Measurements from ENCODE around the gene CORO6. TPM values are rescaled to one million over a fixed set of nuclear protein-coding genes. Genes with fewer than 3 reads are reported as not detected.

Gene CORO6
- total RNA-seq, 1 experiment from 2014 or later = 9.7 TPM

GRCh38 chr17:29568331-29569244 is 54.1 kb downstream of the CORO6 start, which contains the start of gene TP53I13:
TSS of gene TP53I13 (plus strand) at chr17:29568701. CDS start at chr17:29568759, 58 bp downstream.
- ATAC-seq (peak; percentile 73), DNase-seq (ENCODE audit: low read depth, low spot score) (no peak)
- Histone ChIP-seq H3K36me3 (ENCODE audit: control insufficient read depth, insufficient read depth, low read length) (no peaks in the 10 kb centered on the region), H3K4me3 (ENCODE audit: low read depth in 2 of 2, low read length in 2 of 2) (peak within 1 kb of the TSS; percentile 81 to 88), H3K4me1 (ENCODE audit: control insufficient read depth, insufficient read depth, low read length) (peaks cover 14% of the 10 kb centered on the region), H3K9me3 (ENCODE audit: control insufficient read depth, insufficient read depth, low read depth, low read length) (no peaks in the 10 kb centered on the region), H3K27ac (ENCODE audit: low read length) (peak within 1 kb of the TSS; percentile 92), H3K27me3 (ENCODE audit: control insufficient read depth, insufficient read depth, low read length) (no peaks in the 10 kb centered on the region)
- ChIA-PET CTCF (interaction anchor here (0.7 kb wide), 1 partner anchor 12 kb away, joined by 5 read pairs; no protein-coding TSS in a partner anchor), POLR2A (interaction anchor here (0.7 kb wide), 1 partner anchor 218 kb away, joined by 3 read pairs; no protein-coding TSS in a partner anchor)
- TF ChIP-seq SIN3A (IDR thresholded peaks at IDR 0.05; ENCODE audit: borderline replicate concordance, insufficient read depth, low read depth, low read length) = 0 out of 2 replicates have a peak, but pooled peaks have one; percentile 27
- peak; percentile 64; the same call in 1 of the 2 replicates for TF ChIP-seq POLR2AphosphoS5 (IDR thresholded peaks at IDR 0.05; ENCODE audit: low read depth, low read length)
- no peak for TF ChIP-seq REST (IDR thresholded peaks at IDR 0.05; ENCODE audit: insufficient read depth in 1 of 2, low read depth in 2 of 2, low read length in 1 of 2)
- intact Hi-C loops (cut with micrococcal nuclease; ENCODE audit: unreplicated experiment) (no loop called here), in situ Hi-C loops (cut with HindIII; ENCODE audit: low pct_unique_long_range_greater_than_20kb, low sequenced_read_pairs) (no loop called here)
- no TSS peak for BruUV-seq (replicated peaks)

- ChIA-PET POLR2A (interaction anchor here (0.7 kb wide), 1 partner anchor 219 kb away, joined by 3 read pairs; no protein-coding TSS in a partner anchor), CTCF (interaction anchor here (0.5 kb wide), 1 partner anchor 740 kb away, joined by 4 read pairs; no protein-coding TSS in a partner anchor)
- intact Hi-C loops (cut with micrococcal nuclease; ENCODE audit: unreplicated experiment) = no loop called here
Measured at GRCh38 chr17:29567554-29568330, 55.0 kb downstream of the CORO6 start.

More at GRCh38 chr17:29567554-29568330, 55.0 kb downstream of the CORO6 start:
- TSS peak; percentile 84 for BruUV-seq (replicated peaks)
- ATAC-seq (peak; percentile 66), DNase-seq (ENCODE audit: low read depth, low spot score) (no peak)
- Histone ChIP-seq H3K27ac (ENCODE audit: low read length) (peak overlapping the region; percentile 92), H3K4me3 (ENCODE audit: low read depth in 2 of 2, low read length in 2 of 2) (peak overlapping the region; percentile 81 to 88), H3K9me3 (ENCODE audit: control insufficient read depth, insufficient read depth, low read depth, low read length) (no peaks in the 10 kb centered on the region), H3K4me1 (ENCODE audit: control insufficient read depth, insufficient read depth, low read length) (peaks cover 14% of the 10 kb centered on the region), H3K27me3 (ENCODE audit: control insufficient read depth, insufficient read depth, low read length) (no peaks in the 10 kb centered on the region), H3K36me3 (ENCODE audit: control insufficient read depth, insufficient read depth, low read length) (no peaks in the 10 kb centered on the region)
- TF ChIP-seq, protein P1, sequence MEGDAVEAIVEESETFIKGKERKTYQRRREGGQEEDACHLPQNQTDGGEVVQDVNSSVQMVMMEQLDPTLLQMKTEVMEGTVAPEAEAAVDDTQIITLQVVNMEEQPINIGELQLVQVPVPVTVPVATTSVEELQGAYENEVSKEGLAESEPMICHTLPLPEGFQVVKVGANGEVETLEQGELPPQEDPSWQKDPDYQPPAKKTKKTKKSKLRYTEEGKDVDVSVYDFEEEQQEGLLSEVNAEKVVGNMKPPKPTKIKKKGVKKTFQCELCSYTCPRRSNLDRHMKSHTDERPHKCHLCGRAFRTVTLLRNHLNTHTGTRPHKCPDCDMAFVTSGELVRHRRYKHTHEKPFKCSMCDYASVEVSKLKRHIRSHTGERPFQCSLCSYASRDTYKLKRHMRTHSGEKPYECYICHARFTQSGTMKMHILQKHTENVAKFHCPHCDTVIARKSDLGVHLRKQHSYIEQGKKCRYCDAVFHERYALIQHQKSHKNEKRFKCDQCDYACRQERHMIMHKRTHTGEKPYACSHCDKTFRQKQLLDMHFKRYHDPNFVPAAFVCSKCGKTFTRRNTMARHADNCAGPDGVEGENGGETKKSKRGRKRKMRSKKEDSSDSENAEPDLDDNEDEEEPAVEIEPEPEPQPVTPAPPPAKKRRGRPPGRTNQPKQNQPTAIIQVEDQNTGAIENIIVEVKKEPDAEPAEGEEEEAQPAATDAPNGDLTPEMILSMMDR (IDR thresholded peaks at IDR 0.05) = peak; percentile 72
- no peak for TF ChIP-seq POLR2AphosphoS5 (IDR thresholded peaks at IDR 0.05; ENCODE audit: low read depth, low read length)
- in situ Hi-C loops (cut with HindIII; ENCODE audit: low pct_unique_long_range_greater_than_20kb, low sequenced_read_pairs) = no loop called here

Data from Panc1 (cell line).